ENCODE results near the gene C15orf39. TPM values are rescaled to one million over a fixed set of nuclear protein-coding genes. Genes with fewer than 3 reads are reported as not detected.
"Not testable (repeated sequence)": the region's sequence is repeated elsewhere in the genome, so short reads cannot be mapped to it uniquely, and the experiment has no call there.

Gene C15orf39
- total RNA-seq, 6 experiments from 2014 or later = 3.6 to 9.4 (median 5.8) TPM

- TF ChIP-seq CTCF (IDR thresholded peaks at IDR 0.05) (no peak), POLR2A (IDR thresholded peaks at IDR 0.05) (no peak)
- no peaks in the 10 kb centered on the region for H3K27me3 ChIP-seq
- H3K36me3 ChIP-seq = no peaks in the 10 kb centered on the region
- WGBS (ENCODE audit: insufficient coverage, low coverage, low lambda C conversion rate, missing lambda C conversion rate) = 79% methylated on average over 4 of the region's 4 CpGs
- intact Hi-C loops (cut with DNase I) = no loop called here
- ATAC-seq (no peak), DNase-seq (no peak)
- H3K9me3 ChIP-seq = no peaks in the 10 kb centered on the region
- no peak overlapping the region for H3K27ac ChIP-seq
- H3K4me1 ChIP-seq = no peaks in the 10 kb centered on the region
- H3K4me3 ChIP-seq = no peak overlapping the region
Measured at GRCh38 chr15:75249726-75250125, 48.0 kb downstream of the C15orf39 start.

- WGBS (ENCODE audit: insufficient coverage, low coverage, low lambda C conversion rate, missing lambda C conversion rate) = 87% methylated on average over 4 of the region's 4 CpGs
- H3K27me3 ChIP-seq; H3K36me3 ChIP-seq; H3K4me3 ChIP-seq; ATAC-seq; DNase-seq; H3K27ac ChIP-seq; H3K4me1 ChIP-seq; intact Hi-C loops (cut with DNase I); H3K9me3 ChIP-seq: not testable (repeated sequence)
Measured at GRCh38 chr15:75251343-75251742, 49.7 kb downstream of the C15orf39 start.

GRCh38 chr15:75252285-75252684 is 50.6 kb downstream of the C15orf39 start:
- H3K4me1 ChIP-seq; H3K36me3 ChIP-seq; DNase-seq; H3K27ac ChIP-seq; intact Hi-C loops (cut with DNase I); H3K27me3 ChIP-seq; H3K9me3 ChIP-seq; ATAC-seq; H3K4me3 ChIP-seq: not testable (repeated sequence)
- 81% methylated on average over 4 of the region's 4 CpGs for WGBS (ENCODE audit: insufficient coverage, low coverage, low lambda C conversion rate, missing lambda C conversion rate)

- H3K36me3 ChIP-seq; H3K4me1 ChIP-seq; H3K27me3 ChIP-seq; intact Hi-C loops (cut with DNase I); DNase-seq; H3K4me3 ChIP-seq; H3K27ac ChIP-seq; ATAC-seq; H3K9me3 ChIP-seq: not testable (repeated sequence)
- no CpG with 5 or more reads among the region's 2 CpGs for WGBS (ENCODE audit: insufficient coverage, low coverage, low lambda C conversion rate, missing lambda C conversion rate)
Measured at GRCh38 chr15:75258034-75258433, 56.4 kb downstream of the C15orf39 start, which contains the start of gene GOLGA6C. TSS of gene GOLGA6C (plus strand) at chr15:75258334. CDS start at chr15:75258599, 265 bp downstream.

- H3K4me1 ChIP-seq; ATAC-seq; intact Hi-C loops (cut with DNase I); H3K27ac ChIP-seq; H3K27me3 ChIP-seq; H3K9me3 ChIP-seq; H3K36me3 ChIP-seq; DNase-seq; H3K4me3 ChIP-seq: not testable (repeated sequence)
- 84% methylated on average over 9 of the region's 16 CpGs for WGBS (ENCODE audit: insufficient coverage, low coverage, low lambda C conversion rate, missing lambda C conversion rate)
Measured at GRCh38 chr15:75258620-75259343, 57.1 kb downstream of the C15orf39 start.

GRCh38 chr15:75259873-75260272 is 58.2 kb downstream of the C15orf39 start:
- H3K4me3 ChIP-seq; H3K27me3 ChIP-seq; H3K4me1 ChIP-seq; intact Hi-C loops (cut with DNase I); H3K36me3 ChIP-seq; H3K9me3 ChIP-seq; DNase-seq; H3K27ac ChIP-seq; ATAC-seq: not testable (repeated sequence)
- WGBS (ENCODE audit: insufficient coverage, low coverage, low lambda C conversion rate, missing lambda C conversion rate) = no CpG with 5 or more reads among the region's 3 CpGs

Small RNA genes lying within 50 kb of the gene (small RNA-seq; reads per million reads assigned to genes)
- 0 reads per million in 2 experiments for gene AC068338.1

Other genes starting within 250 kb of the C15orf39 start
- gene RPP25, start 245.1 kb upstream of the C15orf39 start, total RNA-seq = 1 to 10 TPM; 1.5 to 8.5 (median 2.4) TPM
- gene SCAMP5, start 206.3 kb upstream of the C15orf39 start, total RNA-seq = 10 to 100 TPM in 3 of 6 experiments, 1 to 10 TPM in 2, under 1 TPM in 1; 0.53 to 15.7 (median 7.7) TPM
- gene PPCDC, start 178.3 kb upstream of the C15orf39 start, total RNA-seq = 10 to 100 TPM in 2 of 6 experiments, 1 to 10 TPM in 4; 5.9 to 21.5 (median 8.3) TPM
- gene GOLGA6C, start 56.5 kb downstream of the C15orf39 start, total RNA-seq = under 1 TPM in 3 of 6 experiments, not detected in 3; 0.19 to 0.51 (median 0.22) TPM
- gene GOLGA6D, start 81.0 kb downstream of the C15orf39 start, total RNA-seq = under 1 TPM in 5 of 6 experiments, not detected in 1; 0.12 to 0.49 (median 0.27) TPM
- 10 to 100 TPM; 25.6 to 57.0 (median 41.6) TPM for gene COMMD4, start 134.2 kb downstream of the C15orf39 start, total RNA-seq
- 10 to 100 TPM; 16.6 to 32.7 (median 23.7) TPM for gene NEIL1, start 145.2 kb downstream of the C15orf39 start, total RNA-seq
- 100 to 1,000 TPM in 1 of 6 experiments, 10 to 100 TPM in 5; 45.4 to 120 (median 79.1) TPM for gene MAN2C1, start 166.7 kb downstream of the C15orf39 start, total RNA-seq
- gene SIN3A, start 249.8 kb downstream of the C15orf39 start, total RNA-seq = 10 to 100 TPM in 5 of 6 experiments, 1 to 10 TPM in 1; 10.0 to 21.6 (median 20.5) TPM